ENCODE results near the gene DGUOK.
"Not testable (repeated sequence)": the region's sequence is repeated elsewhere in the genome, so short reads cannot be mapped to it uniquely, and the experiment has no call there.

DGUOK gene

DNA sequence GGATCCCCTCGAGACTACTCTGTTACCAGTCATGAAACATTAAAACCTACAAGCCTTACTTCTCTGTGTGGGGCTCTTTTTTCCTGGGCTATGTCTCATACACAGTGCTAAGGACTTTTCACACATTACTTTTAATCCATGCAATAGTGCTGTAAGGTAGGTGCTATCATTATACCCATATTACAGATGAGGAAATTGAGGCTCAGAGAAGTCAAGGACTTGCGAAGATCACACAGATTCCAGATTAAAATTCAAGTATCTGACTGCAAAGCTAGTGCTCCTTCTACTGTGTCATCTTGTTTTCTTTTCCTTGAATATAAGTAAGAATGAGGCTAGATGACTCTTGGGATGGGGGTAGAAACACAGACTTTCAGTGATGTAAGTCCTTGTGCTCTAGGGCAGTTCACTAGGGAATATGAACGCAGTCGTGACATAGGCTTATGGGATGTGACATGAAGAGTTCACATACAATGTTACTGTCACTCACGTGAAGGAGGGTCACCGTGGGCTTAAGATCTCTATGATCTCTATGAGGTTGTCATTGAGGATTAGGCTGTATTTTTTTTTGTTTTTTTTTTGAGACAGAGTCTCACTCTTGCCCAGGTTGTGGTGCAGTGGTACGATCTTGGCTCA lies 7.0 kb upstream of the DGUOK start:
- no peak for DNase-seq (ENCODE audit: low read depth in 2 of 2, low spot score in 1 of 2)

DNA sequence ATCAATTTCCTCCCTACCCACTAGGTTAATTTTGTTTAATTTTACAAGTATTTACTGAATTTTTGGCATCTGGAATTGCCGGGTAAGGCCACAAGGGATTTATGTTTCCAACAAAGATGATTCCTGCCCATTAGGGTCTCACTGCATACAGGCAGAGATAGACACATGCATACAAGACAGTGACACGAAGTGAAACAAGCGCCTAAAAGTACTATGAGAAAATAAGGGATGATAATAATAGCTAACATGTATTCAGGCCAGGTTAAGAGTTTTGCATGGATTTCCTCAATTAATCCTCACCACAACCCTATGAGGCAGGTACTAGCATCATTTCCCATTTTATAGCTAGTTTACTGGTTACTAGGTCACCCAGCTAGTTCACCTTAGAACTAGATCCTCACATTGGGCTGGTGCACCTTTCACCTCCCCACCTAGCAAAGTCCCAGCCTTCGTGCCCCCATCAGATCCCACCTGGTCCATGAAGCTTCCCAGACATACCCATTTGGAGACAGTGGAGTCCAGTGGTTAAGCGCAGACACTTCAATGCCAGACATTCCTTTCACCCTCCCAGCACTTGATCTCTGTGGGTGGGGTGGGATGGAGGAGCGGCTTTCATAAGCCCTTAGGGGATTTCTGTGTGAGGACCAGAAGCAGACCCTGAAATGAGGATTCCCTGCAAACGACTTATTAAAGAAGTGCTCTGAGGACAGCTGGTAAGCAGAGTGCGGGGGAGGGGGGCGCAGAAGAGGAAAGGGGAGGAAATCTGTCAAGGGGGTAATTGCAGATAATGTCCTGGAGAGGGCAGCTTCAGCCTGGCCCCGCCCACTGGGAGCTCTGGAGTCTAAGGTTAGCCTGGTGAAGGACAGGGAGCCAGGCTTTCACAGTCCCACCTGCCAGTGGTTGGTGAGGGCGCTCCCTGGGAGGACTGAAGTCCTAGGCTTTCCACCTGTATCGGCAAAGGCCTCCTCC lies 5.8 kb upstream of the DGUOK start:
- DNase-seq (ENCODE audit: low read depth in 2 of 2, low spot score in 1 of 2) = no peak

DNA sequence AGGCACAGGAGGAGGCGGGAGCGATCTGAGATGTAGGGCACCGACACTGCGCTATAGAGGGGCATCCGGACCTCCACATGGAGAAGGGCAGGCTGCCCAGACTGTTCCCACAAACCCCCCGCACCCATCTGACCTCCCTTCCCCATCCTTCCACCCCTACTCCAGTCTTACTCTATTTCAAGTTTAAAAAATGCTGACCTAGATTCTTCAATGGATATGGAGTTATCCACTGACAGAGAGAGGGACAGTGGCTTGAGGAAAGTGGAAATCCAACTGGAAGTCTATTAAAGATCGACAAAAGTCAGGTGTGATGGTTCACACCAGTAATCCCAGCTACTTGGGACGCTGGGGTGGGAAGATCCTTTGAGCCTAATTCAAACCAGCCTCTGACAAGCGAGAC lies 5.1 kb upstream of the DGUOK start:
- DNase-seq (ENCODE audit: low read depth in 2 of 2, low spot score in 1 of 2) = no peak

DNA sequence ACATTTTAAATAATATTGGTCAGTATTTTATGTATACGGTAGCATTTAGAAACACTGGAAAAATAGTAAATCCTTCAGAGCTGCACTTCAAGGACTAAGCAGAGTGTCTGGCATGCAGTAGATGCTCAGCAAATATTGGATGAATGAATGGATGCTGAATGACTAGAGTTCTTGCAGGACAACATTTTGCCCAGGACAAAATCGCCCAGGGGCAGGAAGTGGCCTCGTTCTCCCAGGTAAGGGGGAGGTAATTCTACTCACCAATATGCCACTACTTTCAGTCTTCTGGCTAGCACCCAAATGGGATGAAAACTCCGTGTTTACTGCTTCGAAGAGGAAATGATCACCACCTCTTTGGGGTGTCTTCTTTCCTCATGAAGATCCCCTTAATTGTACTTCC lies 4.0 kb upstream of the DGUOK start:
- no peak for DNase-seq (ENCODE audit: low read depth in 2 of 2, low spot score in 1 of 2)

DNA sequence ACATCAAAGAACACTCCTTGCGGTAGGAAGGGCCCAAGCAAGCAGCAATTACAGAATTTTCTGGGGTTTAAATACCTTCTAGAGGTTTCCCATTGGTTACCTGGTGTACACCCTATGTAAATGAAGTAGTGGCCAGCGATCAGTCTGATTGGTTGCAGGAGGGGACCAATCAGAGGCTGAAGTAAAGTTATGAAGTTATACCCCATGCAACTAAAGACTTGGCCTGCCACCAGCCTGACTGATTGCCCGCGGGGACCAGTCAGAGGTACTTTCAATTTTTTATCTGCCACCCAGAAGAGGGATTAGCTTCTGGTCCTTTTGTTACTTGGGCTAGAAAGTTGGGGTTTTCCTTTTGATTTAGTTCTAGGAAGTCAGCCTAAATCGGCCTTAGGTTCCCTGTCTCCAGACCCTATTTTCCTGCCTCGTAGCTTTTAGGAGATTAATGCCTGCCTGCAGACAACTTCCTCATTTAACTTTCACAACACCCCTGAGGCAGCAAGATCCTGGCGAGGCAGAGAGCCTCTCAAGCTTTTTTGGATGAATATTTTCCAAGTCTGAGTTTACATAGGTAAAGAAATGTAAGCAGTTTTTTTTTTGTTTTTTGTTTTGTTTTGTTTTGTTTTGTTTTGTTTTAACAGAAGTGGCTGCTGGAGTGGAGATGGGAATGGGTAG lies 1.5 kb upstream of the DGUOK start:
- DNase-seq (ENCODE audit: low read depth in 2 of 2, low spot score in 1 of 2) = no peak

DNA sequence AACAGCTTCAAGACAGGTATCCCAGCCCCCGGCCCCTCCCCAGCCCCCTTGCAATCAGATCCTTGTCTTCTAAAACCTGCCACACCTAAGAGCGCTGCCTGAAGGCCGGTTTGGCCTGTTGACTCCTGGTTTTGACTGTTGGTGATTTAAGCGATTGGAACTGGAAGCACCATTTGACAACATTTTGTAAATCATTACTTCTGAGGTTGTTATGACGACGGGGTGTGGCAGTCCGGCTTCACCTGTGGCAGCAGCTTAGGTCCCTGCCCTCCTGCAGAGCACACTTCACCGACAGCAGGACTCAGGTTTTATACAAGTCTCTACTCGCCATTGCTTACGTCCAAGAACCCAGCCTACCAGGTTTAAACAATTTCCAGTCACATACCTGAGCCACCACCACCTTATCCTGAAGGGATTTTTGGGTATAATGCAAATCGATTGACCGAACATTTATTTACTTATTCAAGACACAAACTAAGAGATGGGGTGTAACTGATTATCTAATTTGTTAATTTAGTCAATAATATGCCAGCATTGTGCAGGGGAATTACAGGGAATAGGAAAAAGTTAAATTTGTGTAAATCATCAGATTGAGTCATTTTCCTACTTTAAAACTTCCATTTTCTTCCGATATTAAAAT lies 707 bp upstream of the DGUOK start:
- DNase-seq (ENCODE audit: low read depth in 2 of 2, low spot score in 1 of 2) = no peak

DNA sequence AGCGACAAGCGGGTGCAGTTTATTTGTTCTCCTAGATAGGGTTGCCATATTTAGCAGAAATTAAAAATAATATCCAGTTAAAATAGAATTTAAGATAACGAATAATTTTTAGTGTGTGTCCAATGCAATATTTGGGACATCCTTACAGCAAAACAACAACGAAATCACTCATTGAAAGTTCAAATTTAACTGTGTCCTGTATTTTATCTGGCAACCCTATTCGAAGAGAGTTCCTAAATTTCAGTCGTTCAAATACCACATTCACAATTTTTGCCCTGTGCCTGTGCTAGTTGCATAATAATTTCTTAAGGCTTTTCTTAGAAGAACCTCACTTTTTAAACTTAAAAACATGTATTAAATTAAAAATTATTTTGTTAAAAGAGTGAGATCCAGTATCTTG lies 664 bp downstream of the DGUOK start:
- no peak for DNase-seq (ENCODE audit: low read depth in 2 of 2, low spot score in 1 of 2)

DNA sequence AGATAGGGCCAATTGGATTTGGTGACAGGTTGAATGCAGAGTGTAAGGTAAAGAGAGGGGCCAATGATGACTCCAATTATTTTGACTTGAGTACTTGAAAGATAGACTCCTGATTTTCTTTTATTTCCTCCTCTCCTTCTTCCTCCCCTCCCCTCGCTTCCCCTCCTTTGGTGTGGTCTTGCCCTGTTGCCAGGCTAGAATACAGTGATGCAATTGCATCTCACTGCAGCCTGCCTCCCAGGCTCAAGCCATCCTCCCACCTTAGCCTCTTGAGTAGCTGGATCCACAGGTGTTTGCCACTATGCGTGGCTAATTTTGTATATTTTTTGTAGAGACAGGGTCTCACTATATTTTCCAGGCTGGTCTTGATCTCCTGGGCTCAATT lies 2.3 kb downstream of the DGUOK start:
- DNase-seq (ENCODE audit: low read depth in 2 of 2, low spot score in 1 of 2) = no peak

DNA sequence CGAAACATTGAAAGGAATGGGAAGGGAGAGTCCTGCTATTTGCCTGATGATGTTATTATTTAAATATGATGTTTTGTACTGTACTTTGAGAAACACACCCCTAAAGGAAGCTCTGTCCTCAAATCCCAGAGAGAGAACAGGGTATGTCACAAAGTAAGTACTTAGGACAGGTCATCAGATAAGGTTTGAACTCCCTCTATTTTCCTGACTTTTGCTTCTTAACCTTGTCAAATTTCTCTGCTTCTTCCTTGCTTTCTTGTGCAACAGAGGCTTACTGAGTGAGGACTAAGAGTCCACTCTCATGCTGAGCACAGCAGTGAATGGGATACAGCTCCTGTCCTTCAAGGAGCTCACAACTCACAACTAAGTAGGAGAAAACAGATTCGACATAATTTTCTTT lies 3.7 kb downstream of the DGUOK start:
- no peak for DNase-seq (ENCODE audit: low read depth in 2 of 2, low spot score in 1 of 2)

DNA sequence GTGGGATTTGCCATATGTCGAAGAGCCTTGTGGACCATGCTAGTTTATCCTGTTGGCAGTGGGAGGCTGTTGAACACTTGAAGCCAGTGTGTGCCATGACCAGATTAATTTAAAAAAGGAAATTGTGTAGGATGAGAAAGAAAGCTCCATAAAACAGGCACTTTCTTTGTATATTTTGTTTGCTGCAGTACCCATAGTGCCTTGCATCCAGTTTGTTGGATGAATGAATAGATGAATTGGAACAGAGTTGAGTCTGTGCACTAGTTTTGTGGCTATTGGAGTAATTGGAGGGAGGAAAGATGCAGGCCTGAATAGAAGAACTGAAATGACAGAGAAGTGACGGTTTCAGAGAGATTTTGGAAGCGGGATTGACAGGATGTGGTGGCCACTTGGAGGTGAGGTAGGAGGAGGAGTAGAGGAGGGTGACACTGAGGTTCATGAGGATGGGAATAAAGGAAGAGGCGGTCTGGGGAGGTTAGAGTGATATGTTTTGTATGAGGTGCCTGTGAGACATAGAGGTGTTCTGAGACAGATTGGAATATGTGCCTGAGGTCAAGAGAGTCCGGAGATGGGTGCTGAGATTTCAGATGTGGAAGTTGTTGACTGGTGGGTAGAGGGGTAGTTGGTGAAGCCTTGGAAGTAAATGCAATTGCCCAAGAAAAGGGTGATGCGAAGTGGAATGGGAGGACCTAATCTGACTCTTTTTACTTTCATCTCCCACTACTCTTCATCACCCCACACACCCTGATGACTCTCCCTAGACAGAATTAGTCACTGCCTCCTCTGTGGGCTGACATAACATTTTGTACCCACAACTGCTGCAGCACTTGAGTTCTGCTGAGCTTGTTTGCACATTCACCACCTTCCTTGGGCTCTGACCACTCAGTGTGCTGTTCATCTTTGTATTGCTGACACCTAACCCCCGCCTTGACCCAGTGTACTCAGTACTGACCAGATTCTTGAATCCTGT lies 5.1 kb downstream of the DGUOK start:
- no peak for DNase-seq (ENCODE audit: low read depth in 2 of 2, low spot score in 1 of 2)

DNA sequence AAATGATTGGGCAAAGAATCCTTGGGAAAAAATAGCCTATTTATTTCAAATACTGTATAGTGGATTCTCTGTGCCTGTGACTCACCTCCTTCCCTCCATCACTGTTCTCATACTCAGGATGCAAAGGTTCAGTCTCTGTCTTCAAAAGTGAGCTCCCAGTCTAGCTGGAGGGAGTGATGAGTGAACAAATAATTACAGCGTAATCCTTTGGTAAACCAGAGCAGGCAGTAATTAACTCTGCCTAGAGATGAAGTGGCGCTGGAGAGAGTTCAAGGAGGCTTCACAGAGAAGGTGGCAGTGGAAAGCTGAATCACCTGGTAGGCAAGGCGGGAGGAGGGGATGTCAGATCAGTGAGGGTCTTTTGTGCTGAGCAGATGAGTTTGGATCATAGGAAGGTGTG lies 6.5 kb downstream of the DGUOK start:
- DNase-seq (ENCODE audit: low read depth in 2 of 2, low spot score in 1 of 2) = no peak

DNA sequence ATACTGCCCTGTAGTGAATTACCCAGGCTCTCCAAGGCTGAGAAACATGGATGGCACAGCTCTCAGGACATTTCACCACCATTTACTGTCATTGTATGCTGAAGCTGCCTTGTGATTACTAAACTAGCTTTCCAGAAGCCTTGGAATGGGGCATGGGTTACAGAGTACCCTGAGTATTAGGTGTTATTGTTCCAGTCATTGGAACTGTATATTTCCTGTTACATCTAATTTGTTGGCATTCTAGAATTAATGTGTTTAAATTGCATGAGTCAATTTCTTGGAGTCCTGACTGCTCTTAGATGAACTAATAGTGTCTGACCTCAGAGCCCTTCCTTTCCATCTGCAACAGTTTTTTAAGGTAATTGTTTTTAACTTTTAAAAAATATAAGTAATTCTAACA lies 9.0 kb downstream of the DGUOK start:
- DNase-seq (ENCODE audit: low read depth in 2 of 2, low spot score in 1 of 2) = no peak

DNA sequence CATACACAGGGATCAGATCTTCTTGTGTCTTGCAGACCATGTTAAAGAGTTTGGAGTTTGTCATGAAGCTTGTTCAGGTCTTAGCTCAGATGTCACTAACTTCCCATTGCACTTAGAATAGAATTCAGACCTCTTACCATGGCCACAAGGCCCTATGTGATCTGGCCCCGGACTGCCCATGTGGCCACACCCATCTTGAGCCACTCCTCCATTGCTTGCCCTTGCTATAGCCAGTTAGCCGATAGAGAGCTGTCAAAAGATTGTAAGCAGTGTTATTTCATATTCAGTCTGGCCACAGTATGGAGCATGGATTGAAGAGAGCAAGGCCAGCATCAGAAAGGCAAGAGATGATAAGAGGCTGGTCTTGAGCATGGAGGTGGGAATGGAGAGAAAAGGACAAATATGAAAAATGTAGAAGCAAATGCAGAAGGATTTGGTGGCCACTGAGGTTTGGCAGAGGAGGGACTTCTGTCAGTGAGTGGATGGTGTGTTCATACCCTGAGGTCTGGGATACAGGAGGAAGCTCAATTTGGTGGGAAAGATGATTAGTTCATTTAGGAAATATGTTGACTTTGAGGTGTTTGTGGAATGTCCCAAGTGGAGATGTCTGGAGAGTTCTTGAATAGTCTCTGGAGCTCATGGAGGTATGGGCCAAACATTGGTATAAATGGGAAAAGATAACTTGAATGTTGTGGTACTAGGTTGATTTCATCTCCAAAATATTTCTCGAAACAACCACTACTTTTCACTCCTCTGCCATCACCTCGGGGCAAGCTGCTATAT lies 10.6 kb downstream of the DGUOK start:
- DNase-seq (ENCODE audit: low read depth in 2 of 2, low spot score in 1 of 2) = no peak

DNA sequence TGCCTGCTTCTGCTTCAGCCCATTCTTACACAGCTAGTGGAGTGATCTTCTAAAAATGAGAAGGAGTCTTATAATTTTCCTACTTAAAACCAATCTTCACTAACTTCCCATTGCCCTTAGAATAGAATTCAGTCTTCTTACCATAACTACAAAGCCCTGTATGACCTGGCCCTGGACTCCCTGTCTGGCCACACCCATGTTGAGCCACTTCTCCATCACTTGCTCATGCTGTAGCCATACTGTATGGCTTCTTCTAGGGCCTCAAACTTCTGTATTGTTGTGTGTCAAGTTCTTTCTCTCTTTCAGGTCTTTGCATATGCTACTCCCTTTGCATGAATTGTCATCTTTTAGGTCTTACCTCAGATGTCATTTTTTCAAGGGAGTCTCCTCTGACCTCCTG lies 11.2 kb downstream of the DGUOK start:
- DNase-seq (ENCODE audit: low read depth in 2 of 2, low spot score in 1 of 2) = no peak

DNA sequence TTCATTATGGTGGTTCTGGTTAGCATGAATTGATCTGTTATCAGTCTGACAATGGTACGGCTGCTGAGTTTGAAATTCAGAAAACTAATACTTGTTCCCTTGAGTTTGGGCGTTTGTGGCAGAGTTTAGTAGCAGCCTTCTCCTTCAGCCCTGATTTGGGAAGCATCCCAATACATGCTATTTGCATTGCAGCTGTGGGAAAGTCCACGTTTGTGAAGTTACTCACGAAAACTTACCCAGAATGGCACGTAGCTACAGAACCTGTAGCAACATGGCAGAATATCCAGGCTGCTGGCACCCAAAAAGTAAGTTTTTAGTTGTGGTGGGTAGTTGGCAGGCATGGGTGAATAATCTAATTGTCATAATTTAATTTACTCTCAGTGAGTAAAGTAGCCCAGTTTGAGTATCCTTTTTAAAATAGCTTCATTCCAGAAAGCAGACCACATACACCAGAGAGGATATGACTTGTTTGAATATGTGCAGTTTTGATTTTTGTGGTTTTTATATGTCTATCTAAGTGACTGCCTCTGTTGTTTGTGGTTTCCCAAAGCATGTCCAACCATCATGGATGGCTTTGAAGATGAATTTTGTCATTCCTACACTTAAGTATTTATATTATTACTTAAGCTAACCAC lies 12.2 kb downstream of the DGUOK start:
- no peak for DNase-seq (ENCODE audit: low read depth in 2 of 2, low spot score in 1 of 2)

DNA sequence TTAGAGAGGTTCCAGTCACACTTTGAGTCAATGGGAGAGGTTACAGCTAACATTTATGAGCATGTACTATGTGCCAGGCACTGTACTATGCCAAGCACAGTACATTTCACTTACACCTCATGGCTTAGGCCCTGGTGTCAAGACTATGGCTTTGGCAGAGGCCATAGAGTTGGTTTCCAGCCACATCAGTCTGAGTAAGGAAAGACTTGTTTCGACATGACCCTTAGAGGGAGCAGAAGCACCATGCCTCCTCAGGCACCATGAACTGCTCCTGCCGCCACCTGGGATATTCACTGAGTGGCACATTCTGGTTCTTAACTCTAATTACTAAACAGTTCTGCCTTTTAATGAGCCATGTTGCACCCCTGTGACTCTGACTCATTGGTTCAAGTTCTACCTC lies 12.7 kb downstream of the DGUOK start:
- no peak for DNase-seq (ENCODE audit: low read depth in 2 of 2, low spot score in 1 of 2)

DNA sequence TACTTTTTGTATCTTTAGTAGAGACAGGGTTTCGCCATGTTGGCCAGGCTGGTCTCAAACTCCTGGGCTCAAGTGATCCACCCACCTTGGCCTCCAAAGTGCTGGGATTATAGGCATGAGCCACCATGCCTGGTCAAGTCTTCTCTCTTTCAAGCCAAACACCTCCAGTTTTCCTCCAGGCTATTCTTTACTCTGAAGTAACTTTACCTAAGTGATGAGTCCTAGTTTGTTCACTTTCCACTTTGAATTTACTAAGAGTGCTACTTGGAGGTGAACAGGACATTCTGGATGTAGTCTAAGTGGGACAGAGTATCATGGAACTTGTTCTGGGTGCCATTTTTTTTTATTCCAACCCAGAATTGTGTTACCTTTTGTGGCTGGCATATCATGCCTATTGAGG lies 13.4 kb downstream of the DGUOK start:
- not testable (repeated sequence) for DNase-seq (ENCODE audit: low read depth in 2 of 2, low spot score in 1 of 2)

DNA sequence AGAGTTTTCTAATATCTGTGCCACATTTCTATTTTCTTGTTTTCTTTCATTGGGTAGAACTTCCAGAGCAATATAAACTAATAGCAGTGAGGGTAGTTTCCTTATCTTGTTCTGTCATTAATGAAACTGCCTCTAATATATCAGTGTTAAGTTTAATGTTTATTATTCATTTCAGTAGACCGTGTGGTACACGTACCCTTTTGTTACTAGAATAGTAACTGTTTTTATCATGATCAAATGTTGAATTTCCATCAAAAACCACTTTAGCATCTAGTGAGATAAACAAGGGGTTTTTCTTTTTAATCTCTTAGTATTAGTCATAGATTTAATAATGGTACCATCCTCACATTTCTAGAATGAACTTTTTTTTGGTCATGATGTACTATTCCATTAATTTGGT lies 16.0 kb downstream of the DGUOK start:
- no peak for DNase-seq (ENCODE audit: low read depth in 2 of 2, low spot score in 1 of 2)

DNA sequence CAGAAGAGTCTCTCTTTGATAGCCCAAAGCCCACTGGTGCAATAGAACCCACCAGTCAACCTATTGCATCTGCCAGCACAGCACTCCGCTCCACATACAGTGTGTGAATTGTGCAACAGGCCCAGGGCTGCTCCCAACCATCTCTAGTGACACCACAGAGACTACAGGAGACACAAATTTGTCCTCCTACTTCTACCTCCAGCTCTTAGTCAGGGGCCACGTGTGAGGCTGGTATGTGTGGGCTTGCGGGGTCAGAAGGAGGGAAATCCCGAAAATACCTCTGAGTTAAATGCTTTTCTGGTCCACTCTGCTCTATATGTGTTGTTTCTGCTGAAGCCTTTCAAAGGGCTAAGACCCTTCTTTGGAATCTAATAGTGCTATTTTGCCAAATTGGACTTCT lies 18.0 kb downstream of the DGUOK start:
- no peak for DNase-seq (ENCODE audit: low read depth in 2 of 2, low spot score in 1 of 2)
